NCI-H1930 (cell line): ENCODE results near the gene COL21A1.

Source experiments
- DNase-seq, 2 experiments: peaks; one replicate each; lab custom pipeline; 2025; lab: John Stamatoyannopoulos, UW

COL21A1 gene

GRCh38 chr6:56245903-56246351, 1.5 kb downstream of the COL21A1 start:
- no peak for DNase-seq

DNA sequence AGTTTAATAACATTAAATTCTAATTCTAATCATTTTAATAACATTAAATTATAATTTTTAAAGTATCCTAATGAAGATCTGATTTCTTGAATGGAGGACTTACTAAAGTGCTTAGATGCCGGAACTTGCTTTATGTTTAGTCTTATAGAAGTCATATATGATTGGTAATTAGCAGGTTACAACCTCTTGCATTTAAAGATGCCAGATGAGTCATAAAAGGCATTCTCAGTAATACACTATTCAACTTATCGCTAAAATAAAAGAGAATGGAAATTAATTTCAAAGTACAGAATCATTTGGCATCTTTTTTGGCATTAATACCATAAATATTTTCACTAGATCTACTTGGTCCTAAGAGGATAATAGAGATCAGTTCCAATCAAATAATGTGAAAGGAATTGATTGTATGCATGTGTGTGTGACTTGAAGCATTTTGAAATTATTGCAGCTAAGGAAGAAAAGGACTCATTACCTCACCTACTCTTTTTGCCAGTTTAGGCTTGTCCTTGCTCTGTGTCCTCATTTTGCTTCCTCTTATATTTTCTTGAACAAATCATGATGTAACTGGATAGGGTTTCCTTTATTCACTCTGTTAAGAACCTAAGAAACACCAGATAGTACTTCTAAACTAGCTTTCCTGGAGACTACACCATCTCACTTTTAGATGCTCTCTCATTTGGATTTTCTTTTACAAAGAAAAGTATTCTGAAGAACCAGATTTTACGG, 2.7 kb downstream of the COL21A1 start:
- DNase-seq, result no peak

DNA sequence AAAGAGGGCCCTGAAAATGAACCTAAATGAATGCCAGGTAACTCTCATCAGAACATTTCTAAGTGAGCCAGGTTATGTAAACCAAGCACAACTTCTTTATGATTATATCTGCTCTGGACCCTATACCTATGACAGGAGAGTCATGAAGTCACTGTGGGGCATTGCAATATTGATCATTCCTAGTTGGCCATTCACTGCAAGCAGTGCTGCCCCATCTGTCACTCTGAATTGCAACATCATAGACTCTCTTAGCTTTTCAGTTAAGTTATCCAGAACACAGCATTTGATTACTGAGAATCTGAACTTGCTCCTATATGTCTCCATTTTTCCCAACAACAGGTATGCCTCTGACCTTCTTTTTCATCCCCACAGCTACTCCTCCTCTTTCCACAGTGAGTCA, 3.3 kb downstream of the COL21A1 start:
- no peak for DNase-seq

DNA sequence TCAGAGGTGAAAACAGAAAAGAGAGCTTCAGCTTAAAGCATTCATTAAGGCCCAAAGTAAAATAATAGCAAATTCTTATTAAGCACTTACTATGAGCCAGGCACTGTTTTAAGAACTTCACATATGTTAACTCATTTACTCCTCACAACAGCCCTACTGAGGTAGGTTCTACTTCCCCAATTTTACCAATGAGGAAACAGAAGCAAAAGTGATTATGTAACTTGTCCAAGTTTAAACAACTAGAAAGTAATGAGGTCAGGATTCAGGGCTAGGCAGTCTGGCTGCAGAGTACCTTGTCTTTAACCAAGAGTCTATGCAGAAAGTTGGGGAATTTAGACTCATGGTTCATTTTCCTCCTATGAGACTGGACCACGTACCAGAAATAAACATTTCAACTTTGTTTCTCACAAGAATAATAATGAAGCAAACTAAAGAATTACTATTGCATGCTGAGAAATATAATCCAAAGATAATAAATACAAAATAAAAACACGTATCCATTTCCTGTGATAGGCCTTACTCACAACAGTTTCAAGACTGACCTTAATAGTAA, 3.8 kb downstream of the COL21A1 start:
- DNase-seq, result no peak

DNA sequence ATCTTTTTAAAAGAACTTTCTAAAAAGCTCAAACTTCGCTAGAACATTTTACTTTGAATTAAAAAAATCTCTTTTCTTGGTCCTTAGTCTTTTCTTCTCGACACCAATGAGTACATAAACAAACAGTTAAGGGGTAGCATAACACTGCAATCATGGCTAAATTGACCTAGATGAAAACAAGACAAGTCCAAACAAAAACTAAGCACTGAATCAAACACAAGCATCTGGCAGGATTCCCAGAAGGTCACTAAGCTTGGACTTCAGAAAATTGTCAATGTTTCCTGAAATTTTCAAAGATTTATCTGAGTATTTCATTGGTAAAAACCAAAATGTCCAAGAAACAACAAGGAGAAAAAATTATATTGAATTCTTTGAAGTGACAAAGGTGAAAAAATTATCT, 5.0 kb downstream of the COL21A1 start:
- DNase-seq, result peak; percentile 30 to 66

GRCh38 chr6:56241124-56241802, 6.1 kb downstream of the COL21A1 start:
- DNase-seq, result peak; percentile 74 to 82

GRCh38 chr6:56238352-56238751, 9.0 kb downstream of the COL21A1 start:
- DNase-seq, result no peak

- no peak for DNase-seq
Measured at GRCh38 chr6:56235245-56235644, 12.1 kb downstream of the COL21A1 start.

- no peak for DNase-seq
Measured at GRCh38 chr6:56232436-56232835, 14.9 kb downstream of the COL21A1 start.

GRCh38 chr6:56231827-56232226, 15.6 kb downstream of the COL21A1 start:
- DNase-seq, result no peak

- DNase-seq, result no peak
Measured at GRCh38 chr6:56230976-56231566, 16.3 kb downstream of the COL21A1 start.

DNA sequence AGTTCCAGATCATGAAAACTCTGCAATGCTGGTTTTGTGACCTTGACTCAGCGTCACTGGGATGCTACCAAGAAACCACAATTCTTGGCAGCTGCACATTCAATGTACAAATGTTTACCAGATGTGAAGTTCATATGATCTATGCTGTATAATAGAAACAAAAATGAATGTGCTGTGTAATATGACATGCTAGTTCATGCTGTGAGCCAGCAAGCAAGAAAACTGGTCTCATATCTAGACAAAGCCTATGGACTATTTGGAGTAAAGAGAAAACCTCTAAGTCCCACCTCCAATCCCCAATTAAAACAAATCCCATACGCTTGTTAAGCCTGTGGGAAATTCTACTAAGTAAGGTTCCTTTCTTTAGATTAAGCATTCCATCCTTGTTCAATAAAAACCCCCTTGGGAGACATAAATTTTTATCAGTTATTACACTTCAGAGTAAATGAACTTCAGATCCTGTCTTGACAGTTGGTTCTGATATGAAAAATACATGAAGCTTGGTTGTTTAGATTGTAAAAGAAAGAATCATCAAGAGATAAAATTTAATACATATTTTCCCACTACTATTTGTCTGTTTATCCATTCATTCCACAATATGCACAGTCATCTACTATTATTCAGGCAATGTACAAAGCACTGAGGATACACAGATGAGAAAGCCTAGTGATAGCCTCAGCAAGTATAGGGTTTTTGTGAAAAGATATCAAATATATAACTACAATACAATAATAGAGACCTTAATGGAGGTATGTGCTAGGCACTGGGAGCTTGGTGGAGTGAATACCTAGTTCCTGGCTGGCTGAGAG, 20.1 kb downstream of the COL21A1 start:
- DNase-seq, result no peak

DNA sequence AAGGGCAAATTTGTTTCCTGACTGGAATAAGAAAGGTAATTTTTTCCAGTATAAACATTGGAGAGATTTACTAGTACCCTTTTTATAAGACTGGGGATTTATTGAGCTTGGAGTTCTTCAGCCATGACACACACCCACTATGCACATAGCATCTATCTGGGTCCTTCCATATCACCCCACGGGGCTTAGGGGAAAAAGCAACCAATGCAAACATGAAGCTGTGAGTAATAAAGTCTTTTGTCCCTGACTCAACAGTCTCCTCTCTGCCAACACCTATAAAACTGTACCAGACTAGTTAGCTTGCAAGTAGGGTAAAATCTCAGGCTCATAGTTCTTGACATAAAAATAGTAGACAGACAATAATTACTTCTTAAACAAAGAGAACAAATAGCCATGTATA, 23.4 kb downstream of the COL21A1 start:
- DNase-seq, result peak in 1 of 2 experiments; percentile 4

DNA sequence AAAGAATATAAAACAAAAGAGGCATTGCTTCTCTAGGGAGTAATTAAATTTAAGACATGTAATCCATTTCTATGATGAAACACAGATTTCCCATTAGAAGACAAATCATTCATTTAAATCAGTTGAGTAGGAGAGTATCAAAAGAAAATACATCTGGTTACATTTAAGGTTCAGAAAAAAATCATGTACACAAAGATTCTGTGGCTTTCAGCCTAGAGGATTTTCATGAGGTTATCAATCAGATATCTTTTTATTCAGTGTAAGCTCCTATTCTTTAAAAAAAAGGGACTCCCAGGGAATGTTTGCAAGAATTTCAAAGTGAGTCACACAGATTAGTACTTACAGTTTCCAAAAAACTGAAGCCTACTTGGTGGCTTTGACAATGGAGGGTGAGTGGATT, 24.9 kb downstream of the COL21A1 start:
- DNase-seq, result no peak

- DNase-seq, result peak; percentile 42 to 49
Measured at GRCh38 chr6:56220078-56220477, 27.3 kb downstream of the COL21A1 start.

DNA sequence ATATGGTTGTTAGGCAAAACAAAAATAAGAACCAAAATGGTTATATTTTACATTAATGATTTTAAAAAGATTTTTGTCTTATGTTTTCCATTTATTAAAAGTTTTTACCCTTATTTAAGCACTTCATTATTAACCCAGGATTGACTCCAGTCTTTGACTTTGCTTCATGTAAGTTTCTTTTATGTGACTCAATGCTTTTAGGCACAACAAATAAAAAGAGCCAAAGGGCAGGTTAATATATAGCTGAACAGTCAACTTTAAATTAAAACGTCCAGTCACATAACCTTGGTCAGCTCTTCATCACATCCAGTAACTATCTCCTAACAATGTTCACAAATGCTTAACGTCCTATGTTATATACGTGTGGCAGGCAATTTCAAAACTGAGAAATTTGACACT, 32.7 kb downstream of the COL21A1 start:
- DNase-seq, result no peak

GRCh38 chr6:56214041-56214702, 33.2 kb downstream of the COL21A1 start:
- no peak for DNase-seq

- no peak for DNase-seq
Measured at GRCh38 chr6:56211724-56212123, 35.7 kb downstream of the COL21A1 start.

DNA sequence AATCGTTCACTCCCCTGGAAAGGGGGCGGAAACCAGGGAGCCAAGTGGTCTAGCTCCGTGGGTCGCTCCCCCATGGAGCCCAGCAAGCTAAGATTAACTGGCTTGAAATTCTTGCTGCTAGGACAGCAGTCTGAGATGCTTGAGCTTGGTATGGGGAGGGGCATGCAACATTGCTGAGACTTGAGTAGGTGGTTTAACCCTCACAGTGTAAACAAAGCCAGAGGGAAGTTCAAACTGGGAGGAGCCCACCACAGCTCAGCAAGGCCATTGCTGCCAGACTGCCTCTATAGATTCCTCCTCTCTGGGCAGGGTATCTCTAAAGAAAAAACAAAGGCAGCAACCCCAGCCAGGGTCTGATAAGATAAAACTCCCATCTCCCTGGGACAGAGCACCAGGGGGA, 43.2 kb downstream of the COL21A1 start:
- DNase-seq, result no peak

DNA sequence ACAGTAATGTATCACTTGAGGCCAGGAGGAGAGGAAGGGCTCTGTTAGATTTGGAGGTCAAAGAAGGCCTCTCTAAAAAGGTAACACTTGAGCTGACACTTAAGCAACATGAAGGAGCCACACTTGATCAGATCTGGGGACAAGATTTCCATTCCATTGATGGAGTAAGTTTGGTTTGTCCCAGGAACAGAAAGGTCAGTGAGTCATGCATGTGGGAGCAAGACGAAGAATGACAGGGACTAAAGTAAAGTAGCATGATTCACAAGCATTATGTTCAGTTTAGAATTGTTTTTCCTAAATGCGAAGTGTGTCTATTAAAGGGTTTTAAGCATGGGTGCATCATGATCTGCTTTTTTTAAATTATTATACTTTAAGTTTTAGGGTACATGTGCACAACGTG, 47.4 kb downstream of the COL21A1 start:
- DNase-seq, result no peak

- DNase-seq, result no peak
Measured at GRCh38 chr6:56193846-56194245, 53.5 kb downstream of the COL21A1 start.

GRCh38 chr6:56188429-56188828, 59.0 kb downstream of the COL21A1 start:
- no peak for DNase-seq
